IMR-90 (cell line): ENCODE data around the gene NPEPL1. TPM values are rescaled to one million over a fixed set of nuclear protein-coding genes. Genes with fewer than 3 reads are reported as not detected.

Source experiments
- ATAC-seq: fragments of 200-7000 bp; cut with Tn5 transposase; 2 replicates; pipeline ENCODE4 v1.9.1; 2020; ENCODE audit warnings: low read depth, mild to moderate bottlenecking, moderate library complexity
- BruUV-seq: library from RNA; stranded (reverse); fragments of 400-500 nt; replicated peaks from 2 replicates; lab custom pipeline; 2021; lab: Mats Ljungman, UMichigan
- CTCF ChIA-PET: fragments of 300-600 bp; formaldehyde crosslinking; extraction: SDS; loops from one replicate; lab custom pipeline; 2021; ENCODE audit warnings: antibody characterized with exemption; lab: Yijun Ruan, JAX
- POLR2A ChIA-PET: fragments of 300-600 bp; sonication (Branson Sonifier 250); formaldehyde crosslinking; loops from one replicate; lab custom pipeline; 2022; ENCODE audit warnings: antibody characterized with exemption; ENCODE audit not compliant: unreplicated experiment; lab: Charles Lee
- DNase-seq: peaks from one replicate; pipeline ENCODE4 v3.0.0; 2013
- H2AFZ ChIP-seq: replicated peaks from 2 replicates; pipeline ENCODE3; 2013; ENCODE audit warnings: low read length, mild to moderate bottlenecking; ENCODE audit not compliant: poor library complexity
- H2AK5ac ChIP-seq: 2 replicates; pipeline ENCODE4 v1.6.1; 2013; ENCODE audit warnings: low read depth, low read length, inconsistent platforms
- H2AK9ac ChIP-seq: replicated peaks from 2 replicates; pipeline ENCODE3; 2013; ENCODE audit warnings: mild to moderate bottlenecking, low read depth, low read length, moderate library complexity; ENCODE audit not compliant: poor library complexity
- H2BK120ac ChIP-seq: 2 replicates; pipeline ENCODE4 v1.6.1; 2013; ENCODE audit warnings: low read depth, low read length, inconsistent platforms
- H2BK15ac ChIP-seq: 3 replicates; pipeline ENCODE4 v1.6.1; 2013; ENCODE audit warnings: low read depth, low read length, inconsistent platforms
- H2BK20ac ChIP-seq: 2 replicates; pipeline ENCODE4 v1.6.1; 2013; ENCODE audit warnings: low read depth, mild to moderate bottlenecking, inconsistent platforms, low read length, moderate library complexity
- H2BK5ac ChIP-seq: 2 replicates; pipeline ENCODE4 v1.6.1; 2013; ENCODE audit warnings: mild to moderate bottlenecking, low read depth, low read length, inconsistent platforms; ENCODE audit not compliant: poor library complexity, severe bottlenecking
- H3K14ac ChIP-seq: replicated peaks from 2 replicates; pipeline ENCODE4 v1.6.1; 2013; ENCODE audit warnings: low read depth, low read length, inconsistent platforms
- H3K18ac ChIP-seq: 2 replicates; pipeline ENCODE4 v1.6.1; 2013; ENCODE audit warnings: low read depth, low read length, control low read depth
- H3K23ac ChIP-seq: 2 replicates; pipeline ENCODE4 v1.6.1; 2013; ENCODE audit warnings: low read depth, low read length, inconsistent platforms
- H3K27ac ChIP-seq: 2 replicates; pipeline ENCODE4 v1.5.1; 2013; ENCODE audit warnings: mild to moderate bottlenecking, control low read depth, low read length; ENCODE audit not compliant: insufficient read depth
- H3K27me3 ChIP-seq: 2 replicates; pipeline ENCODE4 v1.6.1; 2013; ENCODE audit warnings: low read length; ENCODE audit not compliant: control insufficient read depth, insufficient read depth
- H3K36me3 ChIP-seq: 2 replicates; pipeline ENCODE4 v1.6.1; 2013; ENCODE audit warnings: low read length, mixed read lengths; ENCODE audit not compliant: control insufficient read depth, insufficient read depth
- H3K4ac ChIP-seq: 2 replicates; pipeline ENCODE4 v1.6.1; 2013; ENCODE audit warnings: low read depth, low read length, inconsistent platforms
- H3K4me1 ChIP-seq: 2 replicates; pipeline ENCODE4 v1.6.1; 2013; ENCODE audit warnings: low read length, mixed read lengths; ENCODE audit not compliant: control insufficient read depth, insufficient read depth
- H3K4me2 ChIP-seq: 2 replicates; pipeline ENCODE4 v1.6.1; 2013; ENCODE audit warnings: low read depth, mild to moderate bottlenecking, control low read depth, low read length, moderate library complexity
- H3K4me3 ChIP-seq: 2 replicates; pipeline ENCODE4 v1.5.1; 2013; ENCODE audit warnings: low read depth, mild to moderate bottlenecking, control low read depth, low read length, moderate library complexity; ENCODE audit not compliant: insufficient read depth
- H3K56ac ChIP-seq: 2 replicates; pipeline ENCODE4 v1.6.1; 2013; ENCODE audit warnings: low read length, inconsistent platforms; ENCODE audit not compliant: insufficient read depth; ENCODE audit errors: extremely low read depth
- H3K79me1 ChIP-seq, 2 experiments: 2 replicates each; pipeline ENCODE4 v1.6.1; 2013; ENCODE audit warnings: low read length in 2 of 2, inconsistent platforms in 1 of 2, low read depth in 1 of 2
- H3K9ac ChIP-seq: 2 replicates; pipeline ENCODE4 v1.6.1; 2013; ENCODE audit warnings: low read depth, low read length, control low read depth
- H3K9me1 ChIP-seq: 2 replicates; pipeline ENCODE4 v1.6.1; 2013; ENCODE audit warnings: low read length, inconsistent platforms; ENCODE audit not compliant: insufficient read depth
- H3K9me3 ChIP-seq: 2 replicates; pipeline ENCODE4 v1.6.1; 2013; ENCODE audit warnings: low read length; ENCODE audit not compliant: control insufficient read depth, insufficient read depth
- H4K20me1 ChIP-seq: 2 replicates; pipeline ENCODE4 v1.6.1; 2013; ENCODE audit warnings: low read length, inconsistent platforms; ENCODE audit not compliant: insufficient read depth
- H4K5ac ChIP-seq: 2 replicates; pipeline ENCODE4 v1.6.1; 2013; ENCODE audit warnings: mild to moderate bottlenecking, low read depth, low read length, control low read depth
- H4K8ac ChIP-seq, 2 experiments: 2 replicates each; pipeline ENCODE4 v1.6.1; 2013; ENCODE audit warnings: low read depth in 2 of 2, low read length in 2 of 2, control low read depth in 1 of 2, inconsistent platforms in 1 of 2
- H4K91ac ChIP-seq: 2 replicates; pipeline ENCODE4 v1.6.1; 2013; ENCODE audit warnings: low read depth, low read length, inconsistent platforms; ENCODE audit not compliant: insufficient read depth
- CEBPB ChIP-seq: IDR thresholded peaks from 2 replicates; pipeline ENCODE4 v1.6.1; 2012; ENCODE audit warnings: low read depth, low read length, improper control_type of control experiment
- CTCF ChIP-seq: conservative IDR thresholded peaks from 2 replicates; pipeline ENCODE4 v1.5.1; 2012; ENCODE audit warnings: mild to moderate bottlenecking, low read depth, low read length, improper control_type of control experiment
- FOS ChIP-seq: fragments of 150-350 bp; IDR thresholded peaks from 2 replicates; pipeline ENCODE4 v1.6.1; 2016; ENCODE audit warnings: low read depth, low read length
- MAFK ChIP-seq: IDR thresholded peaks from 2 replicates; pipeline ENCODE4 v1.6.1; 2012; ENCODE audit warnings: low read depth, low read length, improper control_type of control experiment
- MXI1 ChIP-seq: IDR thresholded peaks from 2 replicates; pipeline ENCODE4 v1.6.1; 2012; ENCODE audit warnings: low read depth, mild to moderate bottlenecking, low read length, moderate library complexity, borderline replicate concordance
- NFE2L2 ChIP-seq: fragments of 150-350 bp; IDR thresholded peaks from 2 replicates; pipeline ENCODE4 v1.6.1; 2016; ENCODE audit warnings: low read depth, mild to moderate bottlenecking, low read length
- RAD21 ChIP-seq: IDR thresholded peaks from 2 replicates; pipeline ENCODE4 v1.6.1; 2012; ENCODE audit warnings: low read length, improper control_type of control experiment
- RFX5 ChIP-seq: IDR thresholded peaks from 2 replicates; pipeline ENCODE4 v1.8.0; 2012; ENCODE audit warnings: low read depth, mild to moderate bottlenecking, low read length, moderate library complexity
- WGBS, 2 experiments: methylation state at CpG; one replicate each; pipeline versions ENCODE4 v1.1.5 to v1.1.7; 2013; ENCODE audit warnings: missing lambda C conversion rate in 2 of 2; ENCODE audit not compliant: insufficient read length in 1 of 2; ENCODE audit errors: extremely low coverage in 2 of 2; 5-methylcytosine and 5-hydroxymethylcytosine counted together
- dilution Hi-C: fragments of 300-500 bp; cut with HindIII; formaldehyde crosslinking; loops from one replicate; pipeline ENCODE4 v1.14.3; 2018; ENCODE audit warnings: low sequenced_read_pairs; ENCODE audit not compliant: unreplicated experiment
- in situ Hi-C: fragments of 300-500 bp; cut with MboI; formaldehyde crosslinking; loops from 3 replicates; pipeline ENCODE4 v1.14.3; 2019; ENCODE audit warnings: low sequenced_read_pairs, inconsistent platforms, mixed read lengths
- intact Hi-C: fragments of 100-400 bp; cut with micrococcal nuclease; formaldehyde crosslinking; loops from 2 replicates; pipeline ENCODE4 v1.10.0; 2022
- polyA plus RNA-seq, 3 experiments: library from polyadenylated mRNA; depleted of rRNA; stranded (reverse); fragments of >200 nt; gene quantifications; 2 replicates each; pipeline ENCODE4 v1.2.3, GENCODE V29; 2012; ENCODE audit warnings: low replicate concordance in 1 of 3
- total RNA-seq: library from RNA; depleted of rRNA; stranded (reverse); fragments of >200 nt; gene quantifications from 2 replicates; pipeline ENCODE4 v1.2.3, GENCODE V29; 2012

Gene NPEPL1
- total and polyA plus RNA-seq, 2 of the 4 experiments (the other 2 are of a cell fraction) = 6.3 to 10.4 TPM

GRCh38 chr20:58666702-58667101, 25.9 kb upstream of the NPEPL1 start:
- Histone ChIP-seq H3K36me3 (peaks cover 37% of the 10 kb centered on the region), H3K27me3 (no peaks in the 10 kb centered on the region), H4K91ac (no peak overlapping the region), H4K5ac (no peak overlapping the region), H3K9me1 (peaks cover 9% of the 10 kb centered on the region), H2BK15ac (no peak overlapping the region), H3K4me2 (no peak overlapping the region), H2BK20ac (no peak overlapping the region), H2BK5ac (no peak overlapping the region), H3K18ac (no peak overlapping the region), H3K9ac (no peak overlapping the region), H2AFZ (no peak overlapping the region), H3K4me3 (no peak overlapping the region), H2BK120ac (no peak overlapping the region), H3K27ac (no peak overlapping the region), H2AK9ac (no peak overlapping the region), H3K79me1 (peaks cover 31 to 58% of the 10 kb centered on the region in 2 experiments), H3K9me3 (no peaks in the 10 kb centered on the region), H3K4ac (no peak overlapping the region), H2AK5ac (no peak overlapping the region), H3K23ac (no peak overlapping the region), H4K8ac (no peak overlapping the region), H3K56ac (no peak overlapping the region), H3K4me1 (peaks cover 4% of the 10 kb centered on the region), H3K14ac (no peak overlapping the region), H4K20me1 (peaks cover 31% of the 10 kb centered on the region)
- POLR2A ChIA-PET = no interaction called here
- ATAC-seq (no peak), DNase-seq (no peak)
- CTCF ChIA-PET = interaction anchor here (0.6 kb wide), 2 partner anchors 14 to 233 kb away, joined by 3 read pairs; no protein-coding TSS in a partner anchor
- intact Hi-C loops (no loop called here), in situ Hi-C loops (no loop called here), dilution Hi-C loops (loop anchor here (25.0 kb wide), 1 partner anchor 429 kb away; the partner anchor contains the start of gene ANKRD60)
- no TSS peak for BruUV-seq
- TF ChIP-seq MXI1 (no peak), NFE2L2 (no peak), MAFK (no peak), FOS (no peak), RAD21 (no peak), CEBPB (no peak), RFX5 (no peak), CTCF (no peak)
- WGBS, 2 experiments = no CpG with 5 or more reads among the region's 7 CpGs
